ENCODE measurements around the gene CHIT1. TPM values are rescaled to one million over a fixed set of nuclear protein-coding genes. Genes with fewer than 3 reads are reported as not detected.

The CHIT1 gene
- total RNA-seq, 1 experiment from 2014 or later = not detected

DNA sequence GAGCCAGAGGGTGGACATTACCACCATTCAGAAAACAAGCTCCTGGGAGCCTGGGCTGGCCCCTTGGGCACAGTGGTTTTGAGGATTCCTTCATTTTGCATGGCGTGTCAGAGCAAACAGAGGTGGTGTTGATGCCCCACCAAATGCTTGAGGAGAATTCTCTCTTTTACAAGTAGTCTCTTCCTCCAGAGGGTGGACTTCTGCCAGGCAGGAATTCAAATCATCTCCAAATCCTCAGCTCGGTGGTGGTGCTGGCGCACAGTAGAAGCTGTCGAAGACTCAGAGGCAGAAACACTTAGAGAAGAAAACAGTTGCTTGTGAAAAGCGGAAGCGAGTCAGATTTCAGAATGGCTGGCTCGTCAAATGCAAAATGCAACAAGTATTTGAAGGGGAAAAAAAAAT, 39.5 kb downstream of the CHIT1 start:
- Histone ChIP-seq H3K4me1 (ENCODE audit: control insufficient read depth in 1 of 2, insufficient read depth in 2 of 2, low read length in 2 of 2) (peaks cover 0 to 21% of the 10 kb centered on the region in 2 experiments; a peak in 2 of 4 replicates), H3K9me3 (ENCODE audit: control insufficient read depth in 1 of 2, insufficient read depth in 1 of 2, low read depth in 1 of 2, low read length in 2 of 2) (no peaks in the 10 kb centered on the region), H3K4me3 (replicated peaks in 1 of 2; ENCODE audit: low read depth in 1 of 2, low read length in 2 of 2) (no peak overlapping the region), H3K9ac (ENCODE audit: low read length) (no peak overlapping the region), H4K20me1 (ENCODE audit: insufficient read depth) (no peaks in the 10 kb centered on the region), H3K27ac (ENCODE audit: low read depth, low read length) (no peak overlapping the region), H3K79me2 (ENCODE audit: insufficient read depth, low read length) (no peaks in the 10 kb centered on the region), H3K36me3 (ENCODE audit: control insufficient read depth in 1 of 2, insufficient read depth in 2 of 2, low read length in 2 of 2) (no peaks in the 10 kb centered on the region), H3K9me2 (ENCODE audit: insufficient read depth) (no peaks in the 10 kb centered on the region), H3K27me3 (ENCODE audit: insufficient read depth, low read length) (no peaks in the 10 kb centered on the region), H2AFZ (ENCODE audit: low read depth, low read length, poor library complexity, severe bottlenecking) (no peak overlapping the region), H3K4me2 (ENCODE audit: low read length) (no peak overlapping the region)
- intact Hi-C loops (cut with micrococcal nuclease) = no loop called here
- POLR2A ChIA-PET = no interaction called here
- CTCF ChIA-PET = interaction anchor here (1.3 kb wide), 1 partner anchor 64 kb away, joined by 3 read pairs; no protein-coding TSS in a partner anchor
- no TSS peak for BruUV-seq (replicated peaks)
- DNase-seq (ENCODE audit: low read depth, low spot score) (no peak), ATAC-seq (no peak)
- RAD21 ChIA-PET (ENCODE audit: low non-redundant PET in 1 of 2, low total read pairs in 2 of 2, uncharacterized antibody in 2 of 2, unreplicated experiment in 2 of 2) = no interaction called here
- TF ChIP-seq CTCF (IDR thresholded peaks at IDR 0.05 in 2 of 3, conservative IDR thresholded peaks at IDR 0.05 in 1 of 3; ENCODE audit: borderline replicate concordance in 1 of 3, insufficient read depth in 1 of 3, low read depth in 2 of 3, low read length in 2 of 3) = no peak
- no peak for TF ChIP-seq RAD21 (IDR thresholded peaks at IDR 0.05; ENCODE audit: low read depth)

GRCh38 chr1:203188686-203189232, 40.7 kb downstream of the CHIT1 start:
- no peak overlapping the region for H3K9ac ChIP-seq (ENCODE audit: low read length)
- DNase-seq (ENCODE audit: low read depth, low spot score) (no peak), ATAC-seq (no peak)
- no peaks in the 10 kb centered on the region for H3K9me3 ChIP-seq (ENCODE audit: control insufficient read depth in 1 of 2, insufficient read depth in 1 of 2, low read depth in 1 of 2, low read length in 2 of 2)
- no peak overlapping the region for H3K4me3 ChIP-seq (replicated peaks in 1 of 2; ENCODE audit: low read depth in 1 of 2, low read length in 2 of 2)
- ChIA-PET RAD21 (ENCODE audit: low non-redundant PET in 1 of 2, low total read pairs in 2 of 2, uncharacterized antibody in 2 of 2, unreplicated experiment in 2 of 2) (no interaction called here), POLR2A (no interaction called here), CTCF (no interaction called here)
- H3K4me2 ChIP-seq (ENCODE audit: low read length) = no peak overlapping the region
- no peaks in the 10 kb centered on the region for H4K20me1 ChIP-seq (ENCODE audit: insufficient read depth)
- H3K4me1 ChIP-seq (ENCODE audit: control insufficient read depth in 1 of 2, insufficient read depth in 2 of 2, low read length in 2 of 2) = peaks cover 0 to 24% of the 10 kb centered on the region in 2 experiments; a peak in 2 of 4 replicates
- H3K79me2 ChIP-seq (ENCODE audit: insufficient read depth, low read length) = no peaks in the 10 kb centered on the region
- H3K27ac ChIP-seq (ENCODE audit: low read depth, low read length) = no peak overlapping the region
- BruUV-seq (replicated peaks) = no TSS peak
- intact Hi-C loops (cut with micrococcal nuclease) = no loop called here
- H2AFZ ChIP-seq (ENCODE audit: low read depth, low read length, poor library complexity, severe bottlenecking) = no peak overlapping the region
- no peaks in the 10 kb centered on the region for H3K9me2 ChIP-seq (ENCODE audit: insufficient read depth)
- no peaks in the 10 kb centered on the region for H3K36me3 ChIP-seq (ENCODE audit: control insufficient read depth in 1 of 2, insufficient read depth in 2 of 2, low read length in 2 of 2)
- H3K27me3 ChIP-seq (ENCODE audit: insufficient read depth, low read length) = no peaks in the 10 kb centered on the region
- TF ChIP-seq EZH2 (IDR thresholded peaks at IDR 0.05) (no peak), EGR1 (IDR thresholded peaks at IDR 0.05; ENCODE audit: low read depth) (no peak), CTCF (IDR thresholded peaks at IDR 0.05 in 2 of 3, conservative IDR thresholded peaks at IDR 0.05 in 1 of 3; ENCODE audit: borderline replicate concordance in 1 of 3, insufficient read depth in 1 of 3, low read depth in 2 of 3, low read length in 2 of 3) (no peak)
- TF ChIP-seq, protein P1, sequence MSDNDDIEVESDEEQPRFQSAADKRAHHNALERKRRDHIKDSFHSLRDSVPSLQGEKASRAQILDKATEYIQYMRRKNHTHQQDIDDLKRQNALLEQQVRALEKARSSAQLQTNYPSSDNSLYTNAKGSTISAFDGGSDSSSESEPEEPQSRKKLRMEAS (IDR thresholded peaks at IDR 0.05) = no peak

All from HCT116 (cell line).